H1 (cell line): ENCODE results near the gene POU5F1. TPM values are rescaled to one million over a fixed set of nuclear protein-coding genes. Genes with fewer than 3 reads are reported as not detected.

ENCODE experiments used
- CTCF ChIA-PET: fragments of 300-600 bp; sonication (Branson Sonifier 250); formaldehyde crosslinking; loops from one replicate; lab custom pipeline; 2021; ENCODE audit not compliant: partially characterized antibody; lab: Charles Lee
- POLR2A ChIA-PET: fragments of 300-600 bp; sonication (Branson Sonifier 250); formaldehyde crosslinking; loops from one replicate; lab custom pipeline; 2021; ENCODE audit warnings: inconsistent platforms; ENCODE audit not compliant: partially characterized antibody; lab: Charles Lee
- DNase-seq, 2 experiments: peaks; one replicate each; pipeline versions ENCODE4 v3.0.0 to v3.0.0-alpha.2; 2010 to 2022; ENCODE audit warnings: low spot score in 2 of 2, low read depth in 1 of 2, mixed read lengths in 1 of 2
- FAIRE-seq: peaks from 2 replicates; lab custom pipeline; 2011; peaks lifted over from hg19 to GRCh38; lab: Jason Lieb, UNC
- H2AFZ ChIP-seq: 2 replicates; pipeline ENCODE4 v1.8.1; 2012; ENCODE audit warnings: low read length, inconsistent platforms
- H2AK5ac ChIP-seq: 2 replicates; pipeline ENCODE4 v1.6.1; 2013; ENCODE audit warnings: low read depth, low read length
- H2BK120ac ChIP-seq: replicated peaks from 2 replicates; pipeline ENCODE3; 2013; ENCODE audit warnings: low read depth, low read length, inconsistent platforms
- H2BK12ac ChIP-seq: 2 replicates; pipeline ENCODE4 v1.6.1; 2013; ENCODE audit warnings: low read depth, low read length
- H2BK15ac ChIP-seq: 2 replicates; pipeline ENCODE4 v1.6.1; 2013; ENCODE audit warnings: low read length
- H2BK20ac ChIP-seq: 2 replicates; pipeline ENCODE4 v1.6.1; 2013; ENCODE audit warnings: low read length
- H2BK5ac ChIP-seq: 2 replicates; pipeline ENCODE4 v1.6.1; 2013; ENCODE audit warnings: low read depth, low read length
- H3K14ac ChIP-seq: 2 replicates; pipeline ENCODE4 v1.6.1; 2013; ENCODE audit warnings: inconsistent platforms; ENCODE audit not compliant: insufficient read length
- H3K18ac ChIP-seq: 2 replicates; pipeline ENCODE4 v1.6.1; 2013; ENCODE audit warnings: low read length; ENCODE audit errors: extremely low read depth
- H3K23ac ChIP-seq: 2 replicates; pipeline ENCODE4 v1.6.1; 2013; ENCODE audit warnings: inconsistent platforms; ENCODE audit not compliant: insufficient read length
- H3K23me2 ChIP-seq: 2 replicates; pipeline ENCODE4 v1.6.1; 2013; ENCODE audit warnings: low read depth, low read length
- H3K27ac ChIP-seq: 2 replicates; pipeline ENCODE4 v1.6.1; 2011; ENCODE audit warnings: low read depth, low read length, inconsistent platforms
- H3K27me3 ChIP-seq, 4 experiments: replicated peaks in 1 of 4; 1 replicate in 1 of 4; 2 replicates in 3 of 4; pipeline versions ENCODE4 v1.6.1 to v1.8.1; 2011 to 2013; ENCODE audit warnings: low read length in 3 of 4, mild to moderate bottlenecking in 3 of 4, inconsistent platforms in 2 of 4, mixed read lengths in 2 of 4, moderate library complexity in 1 of 4; ENCODE audit not compliant: control insufficient read depth in 3 of 4, insufficient read depth in 3 of 4; ENCODE audit errors: extremely low read depth in 1 of 4
- H3K36me3 ChIP-seq, 4 experiments: 2 replicates each; pipeline versions ENCODE4 v1.6.1 to v1.8.1; 2011 to 2013; ENCODE audit warnings: mild to moderate bottlenecking in 4 of 4, low read length in 3 of 4, moderate library complexity in 2 of 4, control low read depth in 1 of 4, inconsistent platforms in 1 of 4; ENCODE audit not compliant: insufficient read depth in 4 of 4, control insufficient read depth in 2 of 4
- H3K4ac ChIP-seq: replicated peaks from 2 replicates; pipeline ENCODE3; 2013; ENCODE audit warnings: low read length, low read depth, mixed read lengths, inconsistent platforms; ENCODE audit not compliant: insufficient read length
- H3K4me1 ChIP-seq, 4 experiments: replicated peaks in 1 of 4; 1 replicate in 1 of 4; 2 replicates in 3 of 4; pipeline versions ENCODE4 v1.6.1 to v1.8.1; 2011 to 2013; ENCODE audit warnings: low read length in 3 of 4, inconsistent platforms in 2 of 4, mixed read lengths in 1 of 4; ENCODE audit not compliant: insufficient read depth in 4 of 4, control insufficient read depth in 3 of 4
- H3K4me2 ChIP-seq, 2 experiments: 2 replicates each; pipeline versions ENCODE4 v1.6.1 to v1.8.1; 2011 to 2013; ENCODE audit warnings: low read depth in 2 of 2, low read length in 2 of 2, control low read depth in 1 of 2, inconsistent platforms in 1 of 2, mild to moderate bottlenecking in 1 of 2; ENCODE audit not compliant: insufficient read depth in 1 of 2
- H3K4me3 ChIP-seq, 4 experiments: fragments of 200-600, 300-600 bp in 1 of 4; sonication (generic), shearing (Covaris generic), sonication (Bioruptor Twin) in 1 of 4; 2 replicates each; pipeline versions ENCODE4 v1.5.1 to v1.8.1; 2011 to 2016; ENCODE audit warnings: low read length in 4 of 4, low read depth in 3 of 4, control low read depth in 2 of 4, inconsistent platforms in 2 of 4, mild to moderate bottlenecking in 2 of 4, mixed read lengths in 1 of 4, moderate library complexity in 1 of 4; ENCODE audit not compliant: insufficient read depth in 2 of 4; ENCODE audit errors: extremely low read depth in 1 of 4
- H3K56ac ChIP-seq: replicated peaks from 2 replicates; pipeline ENCODE3; 2013; ENCODE audit warnings: low read depth, mild to moderate bottlenecking, mixed read lengths, low read length, inconsistent platforms; ENCODE audit not compliant: insufficient read length
- H3K79me1 ChIP-seq: 2 replicates; pipeline ENCODE4 v1.6.1; 2013; ENCODE audit warnings: low read depth, low read length, control low read depth
- H3K79me2 ChIP-seq, 2 experiments: 2 replicates each; pipeline versions ENCODE4 v1.6.1 to v1.8.1; 2012 to 2013; ENCODE audit warnings: low read length in 2 of 2, mild to moderate bottlenecking in 2 of 2, inconsistent platforms in 1 of 2; ENCODE audit not compliant: insufficient read depth in 2 of 2, control insufficient read depth in 1 of 2
- H3K9ac ChIP-seq, 4 experiments: replicated peaks in 1 of 4; 1 replicate in 1 of 4; 2 replicates in 3 of 4; pipeline versions ENCODE4 v1.6.1 to v1.8.1; 2011 to 2013; ENCODE audit warnings: low read depth in 3 of 4, low read length in 3 of 4, control low read depth in 2 of 4, mild to moderate bottlenecking in 2 of 4, moderate library complexity in 2 of 4, inconsistent platforms in 1 of 4; ENCODE audit errors: extremely low read depth in 1 of 4
- H3K9me3 ChIP-seq, 2 experiments: 2 replicates each; pipeline versions ENCODE4 v1.6.1 to v1.8.1; 2012 to 2013; ENCODE audit warnings: mild to moderate bottlenecking in 2 of 2, moderate library complexity in 2 of 2, control low read depth in 1 of 2, inconsistent platforms in 1 of 2, low read depth in 1 of 2, low read length in 1 of 2, mixed read lengths in 1 of 2; ENCODE audit not compliant: insufficient read depth in 2 of 2
- H4K20me1 ChIP-seq, 2 experiments: replicated peaks in 1 of 2; 2 replicates each; pipeline versions ENCODE3 to v1.8.1; 2011 to 2013; ENCODE audit warnings: inconsistent platforms in 2 of 2, low read length in 2 of 2, mild to moderate bottlenecking in 1 of 2; ENCODE audit not compliant: insufficient read depth in 2 of 2, control insufficient read depth in 1 of 2
- H4K5ac ChIP-seq: 2 replicates; pipeline ENCODE4 v1.6.1; 2013; ENCODE audit warnings: low read length, low read depth, mixed read lengths, inconsistent platforms; ENCODE audit not compliant: insufficient read length
- H4K8ac ChIP-seq: 2 replicates; pipeline ENCODE4 v1.8.0; 2013; ENCODE audit warnings: mild to moderate bottlenecking, moderate library complexity, low read length, inconsistent platforms; ENCODE audit not compliant: insufficient read depth; ENCODE audit errors: extremely low read depth
- H4K91ac ChIP-seq: replicated peaks from 2 replicates; pipeline ENCODE3; 2013; ENCODE audit warnings: low read length, mixed read lengths, inconsistent platforms; ENCODE audit not compliant: insufficient read length
- ASH2L ChIP-seq: fragments of 200-600, 300-600 bp; sonication (generic); IDR thresholded peaks from one replicate; pipeline ENCODE4 v1.7.1; 2017; ENCODE audit warnings: low read length
- CHD1 ChIP-seq: IDR thresholded peaks from 2 replicates; pipeline ENCODE4 v1.6.1; 2012; ENCODE audit warnings: low read depth, low read length, improper control_type of control experiment
- HDAC6 ChIP-seq: IDR thresholded peaks from one replicate; pipeline ENCODE4 v1.7.1; 2012; ENCODE audit warnings: low read depth, mild to moderate bottlenecking, inconsistent platforms, low read length, moderate library complexity
- POLR2AphosphoS5 ChIP-seq: IDR thresholded peaks from 2 replicates; pipeline ENCODE4 v1.6.1; 2011; ENCODE audit warnings: low read depth, low read length
- POU5F1 ChIP-seq: IDR thresholded peaks from 2 replicates; pipeline ENCODE4 v1.6.1; 2011; ENCODE audit warnings: low read depth, mild to moderate bottlenecking, low read length, moderate library complexity
- RFX5 ChIP-seq: IDR thresholded peaks from 2 replicates; pipeline ENCODE4 v1.6.1; 2011; ENCODE audit warnings: low read depth, low read length, improper control_type of control experiment, borderline replicate concordance
- RNF2 ChIP-seq: fragments of 200-900, 300-1000 bp; sonication (generic); IDR thresholded peaks from 2 replicates; pipeline ENCODE4 v1.7.1; 2016; ENCODE audit warnings: borderline replicate concordance, low read depth, mild to moderate bottlenecking, antibody characterized with exemption, low read length; ENCODE audit not compliant: poor library complexity, severe bottlenecking; ENCODE audit errors: missing control alignments
- SIN3A ChIP-seq, 2 experiments: IDR thresholded peaks in 1 of 2; conservative IDR thresholded peaks in 1 of 2; 2 replicates each; pipeline ENCODE4 v1.6.1; 2011 to 2012; ENCODE audit warnings: low read length in 2 of 2, improper control_type of control experiment in 1 of 2, low read depth in 1 of 2, mild to moderate bottlenecking in 1 of 2
- SP1 ChIP-seq: IDR thresholded peaks from 2 replicates; pipeline ENCODE4 v1.6.1; 2011; ENCODE audit warnings: low read depth, low read length
- SUZ12 ChIP-seq: fragments of 200-600 bp; sonication (generic); IDR thresholded peaks from 2 replicates; pipeline ENCODE4 v1.6.1; 2012; ENCODE audit warnings: mild to moderate bottlenecking, inconsistent platforms, low read length, moderate library complexity, mixed read lengths
- WGBS, 2 experiments: shearing (Covaris generic) in 1 of 2; methylation state at CpG; one replicate each; pipeline versions ENCODE4 v1.1.6 to v1.1.7; 2013 to 2015; ENCODE audit warnings: low lambda C conversion rate in 2 of 2, mixed read lengths in 2 of 2, inconsistent platforms in 1 of 2, low coverage in 1 of 2, missing lambda C conversion rate in 1 of 2; ENCODE audit not compliant: insufficient replicate concordance in 2 of 2, insufficient coverage in 1 of 2, insufficient read length in 1 of 2; ENCODE audit errors: extremely low coverage in 1 of 2, missing lambda C conversion rate in 1 of 2; 5-methylcytosine and 5-hydroxymethylcytosine counted together
- polyA plus RNA-seq, 7 experiments: library from polyadenylated mRNA; depleted of rRNA in 3 of 7; stranded (reverse) in 5 of 7; unstranded in 2 of 7; fragments of >200 nt in 5 of 7; fragments of 200-250 nt in 2 of 7; gene quantifications; 1 replicate in 5 of 7; 2 replicates in 1 of 7; 4 replicates in 1 of 7; pipeline versions ENCODE4 v1.2.1 to v1.2.3, GENCODE V29; 2011 to 2013; ENCODE audit warnings: missing spikeins in 2 of 7, mixed read lengths in 2 of 7
- total RNA-seq: library from RNA; stranded (reverse); fragmentation: NEBNext Ultra II Directional; extraction: Animal tissue kit (Norgen Biotek cat#: 25700); gene quantifications from 2 replicates; pipeline ENCODE4 v1.2.1, GENCODE V29; 2021
- TF ChIP-seq, protein P1 (sequence below): IDR thresholded peaks from 2 replicates; pipeline ENCODE4 v1.6.1; 2011; ENCODE audit warnings: low read length, improper control_type of control experiment

Gene POU5F1
- total and polyA plus RNA-seq, 2 of the 8 experiments (the other 6 are each of a cell fraction or from before 2014, with no cell fraction given), result 2,437 to 2,526 TPM

DNA sequence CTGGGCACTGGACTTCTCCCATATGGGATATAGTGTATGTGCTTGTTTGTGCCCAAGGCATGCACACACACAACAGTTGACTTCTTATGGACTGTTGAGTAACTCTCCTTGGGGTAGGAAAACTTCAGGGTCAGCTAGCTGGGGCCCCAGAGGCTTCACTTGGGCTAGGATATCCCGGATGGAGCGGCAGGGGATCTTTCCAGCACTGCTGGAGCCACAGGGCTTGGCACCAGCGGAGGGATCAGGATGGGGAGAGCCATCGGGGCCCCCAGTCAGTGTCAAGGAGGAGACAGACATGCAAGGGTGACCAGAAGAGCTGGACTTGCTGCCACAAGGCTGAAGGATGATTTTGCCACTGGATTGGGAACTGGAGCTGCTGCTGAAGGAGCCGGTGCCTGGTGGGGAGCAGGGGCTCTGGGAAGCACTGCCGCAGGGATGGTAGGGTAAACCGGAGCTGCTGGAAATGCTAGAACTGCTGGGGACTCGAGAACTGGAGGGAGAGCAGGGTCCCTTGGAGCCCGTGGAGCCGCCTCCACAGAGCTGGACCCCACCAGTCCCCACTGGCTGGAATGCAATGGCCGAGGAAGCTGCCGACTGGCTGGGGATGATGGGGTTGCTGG is 54.4 kb downstream of the POU5F1 start:
- H3K4me2 ChIP-seq, result no peak overlapping the region
- no peak overlapping the region for H2BK20ac ChIP-seq
- H3K14ac ChIP-seq, result no peak overlapping the region
- no peak overlapping the region for H3K23ac ChIP-seq
- H2AK5ac ChIP-seq, result no peak overlapping the region
- H3K56ac ChIP-seq, result no peak overlapping the region
- ChIA-PET CTCF (interaction anchor here (0.7 to 10.6 kb wide), 11 partner anchors 13 to 281 kb away, joined by 3 to 187 read pairs (median 5); no protein-coding TSS in a partner anchor), POLR2A (interaction anchor here (1.0 to 68.5 kb wide), 4 partner anchors 8 to 53 kb away, joined by 3 to 2251 read pairs (median 4); partner anchors contain the start of genes CCHCR1, POU5F1, PSORS1C2 and TCF19)
- no peak for FAIRE-seq
- no peak overlapping the region for H3K27ac ChIP-seq
- no peaks in the 10 kb centered on the region; the same call in 1 of the 2 replicates for H3K23me2 ChIP-seq
- H2BK120ac ChIP-seq, result no peak overlapping the region
- no peaks in the 10 kb centered on the region for H3K9me3 ChIP-seq
- H4K5ac ChIP-seq, result no peak overlapping the region
- H4K8ac ChIP-seq, result no peak overlapping the region
- no peaks in the 10 kb centered on the region for H3K79me1 ChIP-seq
- H3K9ac ChIP-seq, result no peak overlapping the region
- no peak overlapping the region for H4K91ac ChIP-seq
- no peak overlapping the region for H3K4me3 ChIP-seq
- H3K18ac ChIP-seq, result no peak overlapping the region
- H4K20me1 ChIP-seq, result no peaks in the 10 kb centered on the region
- 96% methylated on average over 11 of the region's 12 CpGs; no CpG with 5 or more reads in 1 of the 2 experiments for WGBS, 2 experiments
- H3K4me1 ChIP-seq, result peaks cover 0 to 11% (median 6%) of the 10 kb centered on the region in 4 experiments; a peak in 5 of 7 replicates
- peaks cover 0 to 4% (median 0%) of the 10 kb centered on the region in 4 experiments; a peak in 1 of 7 replicates for H3K27me3 ChIP-seq
- no peak overlapping the region for H2BK5ac ChIP-seq
- H3K79me2 ChIP-seq, result no peaks in the 10 kb centered on the region
- DNase-seq, result no peak
- H3K36me3 ChIP-seq, result no peaks in the 10 kb centered on the region
- H2BK12ac ChIP-seq, result 0 out of 2 replicates have a peak overlapping the region, but pooled peaks have one; percentile 50
- H2AFZ ChIP-seq, result no peak overlapping the region
- H3K4ac ChIP-seq, result no peak overlapping the region
- H2BK15ac ChIP-seq, result no peak overlapping the region
- TF ChIP-seq SUZ12 (no peak), ASH2L (no peak), CHD1 (no peak), SP1 (no peak), POU5F1 (no peak), SIN3A (conservative IDR thresholded peaks at IDR 0.05 in 1 of 2, IDR thresholded peaks at IDR 0.05 in 1 of 2; ENCODE audit: low read depth in 1 of 2, low read length in 2 of 2) (no peak), RNF2 (no peak), HDAC6 (no peak), POLR2AphosphoS5 (no peak), RFX5 (no peak)
- TF ChIP-seq, protein P1, sequence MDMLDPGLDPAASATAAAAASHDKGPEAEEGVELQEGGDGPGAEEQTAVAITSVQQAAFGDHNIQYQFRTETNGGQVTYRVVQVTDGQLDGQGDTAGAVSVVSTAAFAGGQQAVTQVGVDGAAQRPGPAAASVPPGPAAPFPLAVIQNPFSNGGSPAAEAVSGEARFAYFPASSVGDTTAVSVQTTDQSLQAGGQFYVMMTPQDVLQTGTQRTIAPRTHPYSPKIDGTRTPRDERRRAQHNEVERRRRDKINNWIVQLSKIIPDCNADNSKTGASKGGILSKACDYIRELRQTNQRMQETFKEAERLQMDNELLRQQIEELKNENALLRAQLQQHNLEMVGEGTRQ, result no peak
